Measurements from ENCODE around the gene HIBCH. TPM values are rescaled to one million over a fixed set of nuclear protein-coding genes. Genes with fewer than 3 reads are reported as not detected.
A peak's percentile ranks its signal among the peaks of the same experiment; 100 is the strongest.

HIBCH gene
- total and polyA plus RNA-seq, 9 of the 15 experiments (the other 6 are each of a cell fraction or from before 2014, with no cell fraction given): 17.0 to 65.4 (median 28.3) TPM

- no peaks in the 10 kb centered on the region for H3K9me1 ChIP-seq (ENCODE audit: control insufficient read depth, insufficient read depth, low read length)
- no peak for FAIRE-seq
- 0 out of 3 replicates have a peak, but pooled peaks have one; percentile 5 for ATAC-seq
- peaks cover 57% of the 10 kb centered on the region for H3K36me3 ChIP-seq (ENCODE audit: control insufficient read depth, insufficient read depth, low read length)
- ChIA-PET CTCF (ENCODE audit: low intra/inter-chr PET ratio) (no interaction called here), POLR2A (interaction anchor here (0.6 kb wide), 1 partner anchor 608 kb away, joined by 3 read pairs; no protein-coding TSS in a partner anchor)
- DNase-seq (ENCODE audit: extremely low read depth in 1 of 4, low spot score in 3 of 4): no peak
- H4K20me1 ChIP-seq (replicated peaks; ENCODE audit: control insufficient read depth, insufficient read depth, low read length): no peaks in the 10 kb centered on the region
- peak overlapping the region in 1 of 2 experiments; percentile 20; a peak in 1 of 4 replicates for H3K9ac ChIP-seq (ENCODE audit: insufficient read depth in 1 of 2, low read depth in 2 of 2, low read length in 2 of 2)
- no peak overlapping the region for H3K4me3 ChIP-seq
- H3K27ac ChIP-seq (ENCODE audit: extremely low read depth, low read depth, low read length): peak overlapping the region; percentile 38; the same call in 2 of the 3 replicates
- TF ChIP-seq NR2C1 (IDR thresholded peaks at IDR 0.05) (no peak), NR2C1 (tag; IDR thresholded peaks at IDR 0.05) (0 out of 2 replicates have a peak, but pooled peaks have one; percentile 7), TOE1 (IDR thresholded peaks at IDR 0.05; ENCODE audit: borderline replicate concordance) (no peak), TOE1 (CRISPR knock-in tag; IDR thresholded peaks at IDR 0.05; ENCODE audit: borderline replicate concordance, low read depth) (no peak)
- H2AFZ ChIP-seq (ENCODE audit: low read depth, low read length): no peak overlapping the region
- intact Hi-C loops (cut with micrococcal nuclease): loop anchor here (10.0 kb wide), 1 partner anchor 401 kb away; the partner anchor contains the start of genes ORMDL1 and PMS1
- no peaks in the 10 kb centered on the region for H3K27me3 ChIP-seq (ENCODE audit: control insufficient read depth in 2 of 2, insufficient read depth in 2 of 2, low read length in 2 of 2)
- 81% methylated on average over 3 of the region's 3 CpGs for WGBS (ENCODE audit: insufficient coverage, low coverage, missing lambda C conversion rate)
- H3K79me2 ChIP-seq (ENCODE audit: control insufficient read depth, insufficient read depth, low read length): peaks cover 100% of the 10 kb centered on the region
- H3K9me3 ChIP-seq (replicated peaks; ENCODE audit: control insufficient read depth, insufficient read depth, low read depth, low read length): no peaks in the 10 kb centered on the region
- H3K4me2 ChIP-seq (ENCODE audit: insufficient read depth, low read length): peak overlapping the region; percentile 28; the same call in 1 of the 2 replicates
- in situ Hi-C loops (cut with MboI): no loop called here
- BruUV-seq (replicated peaks): no TSS peak
- H3K4me1 ChIP-seq (replicated peaks in 1 of 2; ENCODE audit: control insufficient read depth in 2 of 2, insufficient read depth in 2 of 2, low read length in 2 of 2): peaks cover 8 to 25% of the 10 kb centered on the region in 2 experiments; a peak in 2 of 5 replicates
These were observed 133.4 kb downstream of the HIBCH start for GRCh38 chr2:190186238-190186637.

GRCh38 chr2:190185380-190185779 is 134.2 kb downstream of the HIBCH start:
- DNase-seq (ENCODE audit: extremely low read depth in 1 of 4, low spot score in 3 of 4) (no peak), ATAC-seq (no peak), FAIRE-seq (no peak)
- Histone ChIP-seq H3K36me3 (ENCODE audit: control insufficient read depth, insufficient read depth, low read length) (peaks cover 55% of the 10 kb centered on the region), H3K4me3 (peak overlapping the region; percentile 75; the same call in 1 of the 2 replicates), H3K9me1 (ENCODE audit: control insufficient read depth, insufficient read depth, low read length) (no peaks in the 10 kb centered on the region), H4K20me1 (replicated peaks; ENCODE audit: control insufficient read depth, insufficient read depth, low read length) (no peaks in the 10 kb centered on the region), H3K79me2 (ENCODE audit: control insufficient read depth, insufficient read depth, low read length) (peaks cover 100% of the 10 kb centered on the region), H3K9ac (ENCODE audit: insufficient read depth in 1 of 2, low read depth in 2 of 2, low read length in 2 of 2) (peak overlapping the region in 1 of 2 experiments; percentile 73; a peak in 2 of 4 replicates), H2AFZ (ENCODE audit: low read depth, low read length) (no peak overlapping the region), H3K9me3 (replicated peaks; ENCODE audit: control insufficient read depth, insufficient read depth, low read depth, low read length) (no peaks in the 10 kb centered on the region), H3K4me2 (ENCODE audit: insufficient read depth, low read length) (peak overlapping the region; percentile 73), H3K27me3 (ENCODE audit: control insufficient read depth in 2 of 2, insufficient read depth in 2 of 2, low read length in 2 of 2) (no peaks in the 10 kb centered on the region), H3K27ac (ENCODE audit: extremely low read depth, low read depth, low read length) (peak overlapping the region; percentile 80), H3K4me1 (replicated peaks in 1 of 2; ENCODE audit: control insufficient read depth in 2 of 2, insufficient read depth in 2 of 2, low read length in 2 of 2) (peaks cover 13 to 20% of the 10 kb centered on the region in 2 experiments; a peak in 3 of 5 replicates)
- ChIA-PET POLR2A (no interaction called here), CTCF (ENCODE audit: low intra/inter-chr PET ratio) (no interaction called here)
- TF ChIP-seq BCOR (IDR thresholded peaks at IDR 0.05): no peak
- no peak for TF ChIP-seq TCF15 (CRISPR knock-in tag; IDR thresholded peaks at IDR 0.05)
- peak; percentile 60 for TF ChIP-seq HMBOX1 (IDR thresholded peaks at IDR 0.05)
- no peak for TF ChIP-seq ZNF436 (CRISPR knock-in tag; IDR thresholded peaks at IDR 0.05)
- intact Hi-C loops (cut with micrococcal nuclease) (loop anchor here (10.0 kb wide), 1 partner anchor 401 kb away; the partner anchor contains the start of genes ORMDL1 and PMS1), in situ Hi-C loops (cut with MboI) (no loop called here)
- WGBS (ENCODE audit: insufficient coverage, low coverage, missing lambda C conversion rate): 44% methylated on average over 2 of the region's 2 CpGs
- no TSS peak for BruUV-seq (replicated peaks)

All from K562 (cell line).